Upper lobe of left lung (tissue), 4 donors: ENCODE results near the gene LMCD1.

Source experiments
- CTCF ChIP-seq, 6 experiments: fragments of 450-650 bp in 4 of 6; fragments of 200-600 bp in 2 of 6; sonication (generic) in 2 of 6; IDR thresholded peaks; one replicate each; pipeline ENCODE4 v1.5.1; 2016 to 2019; ENCODE audit warnings: antibody characterized with exemption in 6 of 6
- EP300 ChIP-seq, 4 donors: sonication (generic); formaldehyde crosslinking; IDR thresholded peaks; one replicate each; pipeline ENCODE4 v1.5.1; 2017; ENCODE audit warnings: antibody characterized with exemption in 4 of 4, control low read depth in 2 of 4
- POLR2A ChIP-seq, 4 donors: fragments of 450-650 bp; IDR thresholded peaks; one replicate each; pipeline ENCODE4 v1.5.1; 2016 to 2017; ENCODE audit warnings: antibody characterized with exemption in 4 of 4, mild to moderate bottlenecking in 2 of 4
- POLR2AphosphoS5 ChIP-seq, 2 donors: sonication (generic); formaldehyde crosslinking; IDR thresholded peaks; one replicate each; pipeline ENCODE4 v1.5.1; 2017; ENCODE audit warnings: antibody characterized with exemption in 2 of 2

DNA sequence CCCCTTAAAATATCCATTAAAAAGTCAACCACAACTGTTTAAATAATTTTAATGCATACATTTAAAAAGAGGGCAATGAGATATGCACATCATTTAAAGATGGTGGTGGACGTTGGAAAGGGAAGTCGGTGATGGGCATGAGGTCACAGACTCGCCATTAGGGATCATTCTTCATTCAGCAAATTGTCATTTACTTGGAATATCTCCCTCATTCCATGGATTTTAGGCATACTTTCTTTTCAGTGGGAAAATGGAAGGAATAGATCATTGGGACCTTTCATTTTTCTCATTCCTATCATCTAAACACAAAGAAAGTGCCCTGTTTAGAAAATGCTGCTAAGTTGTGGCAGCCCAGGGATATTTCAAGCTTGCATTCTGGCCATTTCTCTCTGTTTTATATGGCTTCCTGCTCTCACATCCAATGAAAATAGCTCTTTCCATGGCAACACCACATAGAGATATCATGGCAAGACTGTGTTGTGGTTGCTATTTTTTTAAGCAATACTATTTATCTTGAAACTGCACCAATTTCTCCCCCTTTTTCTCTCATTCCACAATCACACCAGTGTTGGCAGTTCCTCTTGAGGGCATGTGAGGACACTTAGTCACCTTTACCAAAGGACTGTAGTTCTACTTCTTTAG, 40.7 kb upstream of the LMCD1 start:
- TF ChIP-seq CTCF (IDR thresholded peaks at IDR 0.05) = no peak
- TF ChIP-seq POLR2A (IDR thresholded peaks at IDR 0.05) = no peak
- TF ChIP-seq POLR2AphosphoS5 (IDR thresholded peaks at IDR 0.05) = no peak
- peak in 1 of 4 donors; percentile 20 for TF ChIP-seq EP300 (IDR thresholded peaks at IDR 0.05)
